HG03571 (cell line): ENCODE data around the gene SNX9.
"Not testable (repeated sequence)": the region's sequence is repeated elsewhere in the genome, so short reads cannot be mapped to it uniquely, and the experiment has no call there.

Experiments used
- ATAC-seq: cut with Tn5 transposase; IDR thresholded peaks from one replicate; pipeline ENCODE4 v1.9.1; 2021; ENCODE audit not compliant: unreplicated experiment

Gene SNX9

DNA sequence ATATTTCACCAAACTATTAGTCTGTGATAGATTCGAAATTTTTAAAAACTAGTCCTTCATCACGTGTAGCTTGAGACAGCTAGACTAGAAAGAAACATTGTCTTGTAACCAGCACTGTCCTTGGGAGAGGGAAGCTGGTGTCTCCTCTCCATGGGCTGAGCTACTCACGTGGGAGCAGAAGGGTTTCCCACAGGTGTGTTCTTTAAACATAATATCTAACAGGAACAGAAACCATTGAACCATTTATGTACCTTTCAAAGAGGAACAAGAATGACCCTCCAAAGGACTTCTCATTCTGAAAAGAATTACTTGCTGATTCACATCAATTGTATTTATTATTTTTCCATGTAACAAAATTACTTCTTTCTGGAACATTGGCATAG lies 86.2 kb downstream of the SNX9 start:
- ATAC-seq = no peak

DNA sequence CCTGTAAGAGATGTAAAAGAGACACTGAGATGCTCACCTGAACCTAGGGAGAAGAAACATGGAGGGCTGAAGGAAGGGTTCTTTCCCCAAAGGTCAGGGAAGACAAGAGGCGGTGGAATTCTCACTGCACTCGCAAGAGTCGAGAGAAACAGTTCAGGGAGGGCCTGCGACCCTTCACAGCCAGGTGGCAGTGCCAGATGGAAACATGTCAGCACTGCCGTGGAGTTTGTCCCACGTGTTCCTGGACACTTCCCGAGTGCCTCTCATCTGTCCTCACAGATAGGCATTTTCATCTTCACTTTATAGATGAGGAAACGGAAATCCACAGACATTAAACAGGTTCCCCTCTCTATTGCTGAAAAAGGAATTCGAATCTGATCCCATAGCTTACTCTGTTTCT lies 88.2 kb downstream of the SNX9 start:
- ATAC-seq = no peak

DNA sequence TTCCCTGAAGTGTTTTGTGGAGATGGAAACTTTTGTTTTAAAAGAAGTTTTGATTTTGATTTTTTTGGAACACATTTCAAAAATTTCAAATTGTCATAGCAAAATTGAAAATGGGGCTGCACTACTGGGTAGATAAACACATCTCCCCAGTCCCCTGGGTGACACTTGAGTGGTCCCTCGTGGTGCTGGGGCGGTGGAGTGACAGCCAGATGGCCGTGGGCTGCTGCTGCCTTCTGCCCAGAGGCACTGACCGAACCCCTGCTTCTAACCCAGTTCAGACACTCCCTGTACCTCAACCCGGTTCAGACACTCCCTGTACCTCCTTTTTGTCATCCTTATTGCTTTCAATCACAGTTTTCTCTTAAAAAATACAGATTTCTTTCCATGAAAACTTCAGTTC lies 88.7 kb downstream of the SNX9 start:
- ATAC-seq = no peak

- no peak for ATAC-seq
Measured at GRCh38 chr6:157912326-157912725, 89.3 kb downstream of the SNX9 start.

GRCh38 chr6:157921685-157922367 lies 98.8 kb downstream of the SNX9 start:
- no peak for ATAC-seq

DNA sequence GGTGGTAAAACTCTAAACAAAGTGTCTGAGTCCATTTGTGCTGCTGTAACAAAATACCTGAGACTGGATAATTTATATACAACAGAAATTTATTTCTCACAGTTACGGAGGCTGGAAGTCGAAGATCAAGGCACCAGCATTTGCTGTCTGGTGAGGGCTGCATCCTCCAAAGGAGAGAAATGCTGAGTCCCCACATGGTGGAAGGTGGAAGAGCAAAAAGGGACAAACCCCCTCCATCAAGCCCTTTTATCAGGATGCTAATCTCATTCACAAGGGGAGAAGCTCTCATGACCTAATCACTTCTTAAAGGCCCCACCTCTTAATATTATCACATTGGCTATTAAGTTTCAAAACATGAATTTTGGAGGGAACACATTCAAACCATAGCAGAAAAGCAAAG lies 102.7 kb downstream of the SNX9 start:
- no peak for ATAC-seq

- no peak for ATAC-seq
Measured at GRCh38 chr6:157927011-157927410, 104.0 kb downstream of the SNX9 start.

DNA sequence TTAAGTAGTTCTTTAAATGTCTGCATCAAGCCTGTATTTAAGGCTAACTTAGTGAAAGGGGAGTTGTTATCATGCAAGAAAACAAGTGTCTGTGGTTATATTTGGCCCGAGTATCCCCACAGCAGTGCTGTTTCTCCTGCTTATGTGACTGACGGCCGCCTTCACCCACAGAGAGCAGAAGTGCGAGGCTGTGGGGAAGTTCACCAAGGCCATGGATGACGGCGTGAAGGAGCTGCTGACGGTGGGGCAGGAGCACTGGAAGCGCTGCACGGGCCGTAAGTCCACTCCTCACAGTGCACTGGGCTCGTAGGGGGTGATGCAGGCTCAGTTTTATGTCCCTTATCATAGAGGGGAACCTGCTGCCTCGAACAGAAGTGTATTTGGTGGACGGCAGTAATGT lies 105.4 kb downstream of the SNX9 start:
- ATAC-seq = no peak

- no peak for ATAC-seq
Measured at GRCh38 chr6:157929076-157929475, 106.0 kb downstream of the SNX9 start.

- ATAC-seq = no peak
Measured at GRCh38 chr6:157929765-157930319, 106.8 kb downstream of the SNX9 start.

GRCh38 chr6:157935786-157936185 lies 112.7 kb downstream of the SNX9 start:
- no peak for ATAC-seq

DNA sequence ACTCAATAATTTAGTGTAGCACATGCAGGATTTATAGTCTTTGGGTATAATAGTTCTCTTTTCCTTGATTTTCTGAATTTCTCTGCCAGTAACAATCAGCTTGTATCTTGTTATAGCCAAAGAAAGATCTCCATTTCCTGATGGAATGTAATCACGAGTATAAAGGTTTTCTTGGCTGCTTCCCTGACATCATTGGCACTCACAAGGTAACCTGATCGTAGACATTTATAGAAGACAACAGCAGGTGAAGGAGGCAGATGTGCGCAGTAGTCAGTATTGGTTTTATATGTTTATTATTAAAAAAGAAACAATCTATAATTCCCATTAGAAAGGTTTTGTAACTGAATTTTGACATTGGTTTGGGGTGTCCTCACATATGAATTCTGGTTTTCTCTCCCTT lies 114.3 kb downstream of the SNX9 start:
- no peak for ATAC-seq

- ATAC-seq = no peak
Measured at GRCh38 chr6:157937916-157938315, 114.9 kb downstream of the SNX9 start.

GRCh38 chr6:157940375-157941036 lies 117.5 kb downstream of the SNX9 start:
- ATAC-seq = not testable (repeated sequence)

DNA sequence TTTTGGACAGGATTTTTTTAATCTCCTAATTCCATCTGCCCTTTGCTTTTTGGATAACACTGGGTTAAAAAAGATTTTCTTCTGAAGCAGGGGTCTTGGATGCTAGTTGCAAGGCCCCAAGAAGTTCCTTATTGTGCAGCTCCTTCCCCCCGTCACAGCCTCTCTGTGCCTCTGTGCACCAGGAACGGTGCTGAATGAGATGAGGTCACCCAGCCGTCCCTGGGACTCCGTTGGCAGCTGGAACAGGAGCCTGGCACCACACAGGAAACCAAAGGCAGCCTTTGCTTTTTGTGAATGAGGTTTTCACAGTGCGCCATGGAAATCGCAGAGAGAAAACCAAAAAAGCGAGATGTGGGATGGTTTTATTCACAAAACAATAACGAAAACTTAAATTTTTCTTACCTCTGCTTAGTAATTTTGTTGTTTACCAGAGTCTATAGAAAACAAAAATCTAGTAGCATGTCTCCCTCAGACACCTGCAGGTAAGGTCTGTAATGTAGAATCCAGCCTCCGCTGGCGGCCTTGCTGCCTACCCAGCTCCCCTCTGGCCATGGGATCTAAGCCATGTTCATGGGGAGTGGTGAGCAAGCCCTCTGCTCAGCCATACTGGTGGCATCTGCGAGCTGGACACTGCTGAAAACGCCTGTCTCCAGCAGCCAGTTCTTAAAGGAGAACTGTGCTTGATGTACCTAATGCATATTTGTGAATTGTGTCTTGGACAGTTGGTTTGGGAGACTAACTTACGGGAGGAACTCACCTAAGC lies 118.2 kb downstream of the SNX9 start:
- no peak for ATAC-seq

DNA sequence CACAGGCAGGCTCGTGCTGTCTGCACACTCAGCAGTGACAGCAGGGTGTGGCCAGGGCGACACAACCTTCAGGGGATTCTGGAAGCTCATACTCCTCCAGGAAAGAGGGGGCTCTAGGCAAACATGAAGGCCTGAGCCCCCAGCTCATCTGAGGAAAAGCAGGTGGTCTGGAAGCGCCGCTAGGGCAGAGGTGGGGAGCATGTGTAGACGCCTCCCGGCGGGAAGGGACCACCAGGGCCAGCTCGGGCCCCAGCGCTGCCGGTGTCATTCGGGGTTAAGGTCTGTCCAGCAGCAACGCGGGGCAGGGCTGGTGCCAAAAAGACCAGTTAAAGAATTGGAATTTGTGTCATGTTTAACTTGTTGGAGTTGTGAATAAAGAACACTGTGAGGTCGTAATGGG lies 119.3 kb downstream of the SNX9 start:
- no peak for ATAC-seq

- ATAC-seq = no peak
Measured at GRCh38 chr6:157943249-157943963, 120.4 kb downstream of the SNX9 start.

GRCh38 chr6:157943964-157944283 lies 120.9 kb downstream of the SNX9 start:
- ATAC-seq = no peak

GRCh38 chr6:157944983-157945931 lies 122.2 kb downstream of the SNX9 start:
- ATAC-seq = no peak

GRCh38 chr6:157946053-157946617 lies 123.1 kb downstream of the SNX9 start:
- ATAC-seq = no peak
